ENCODE results near the gene THUMPD1.

- TF ChIP-seq CTCF (IDR thresholded peaks at IDR 0.05) (no peak), POLR2A (IDR thresholded peaks at IDR 0.05; ENCODE audit: low read depth) (no peak), POLR2AphosphoS5 (IDR thresholded peaks at IDR 0.05) (no peak)
These were observed 32.1 kb upstream of the THUMPD1 start for GRCh38 chr16:20773679-20774078.
